IMR-90 (cell line): Measurements from ENCODE around the gene SCN10A. TPM values are rescaled to one million over a fixed set of nuclear protein-coding genes. Genes with fewer than 3 reads are reported as not detected.

ENCODE experiments used
- ATAC-seq: fragments of 200-7000 bp; cut with Tn5 transposase; 2 replicates; pipeline ENCODE4 v1.9.1; 2020; ENCODE audit warnings: low read depth, mild to moderate bottlenecking, moderate library complexity
- BruUV-seq: library from RNA; stranded (reverse); fragments of 400-500 nt; replicated peaks from 2 replicates; lab custom pipeline; 2021; lab: Mats Ljungman, UMichigan
- CTCF ChIA-PET: fragments of 300-600 bp; formaldehyde crosslinking; extraction: SDS; loops from one replicate; lab custom pipeline; 2021; ENCODE audit warnings: antibody characterized with exemption; lab: Yijun Ruan, JAX
- POLR2A ChIA-PET: fragments of 300-600 bp; sonication (Branson Sonifier 250); formaldehyde crosslinking; loops from one replicate; lab custom pipeline; 2022; ENCODE audit warnings: antibody characterized with exemption; ENCODE audit not compliant: unreplicated experiment; lab: Charles Lee
- DNase-seq: peaks from one replicate; pipeline ENCODE4 v3.0.0; 2013
- H2AFZ ChIP-seq: replicated peaks from 2 replicates; pipeline ENCODE3; 2013; ENCODE audit warnings: low read length, mild to moderate bottlenecking; ENCODE audit not compliant: poor library complexity
- H2AK5ac ChIP-seq: 2 replicates; pipeline ENCODE4 v1.6.1; 2013; ENCODE audit warnings: low read depth, low read length, inconsistent platforms
- H2AK9ac ChIP-seq: replicated peaks from 2 replicates; pipeline ENCODE3; 2013; ENCODE audit warnings: mild to moderate bottlenecking, low read depth, low read length, moderate library complexity; ENCODE audit not compliant: poor library complexity
- H2BK120ac ChIP-seq: 2 replicates; pipeline ENCODE4 v1.6.1; 2013; ENCODE audit warnings: low read depth, low read length, inconsistent platforms
- H2BK15ac ChIP-seq: 3 replicates; pipeline ENCODE4 v1.6.1; 2013; ENCODE audit warnings: low read depth, low read length, inconsistent platforms
- H2BK20ac ChIP-seq: 2 replicates; pipeline ENCODE4 v1.6.1; 2013; ENCODE audit warnings: low read depth, mild to moderate bottlenecking, inconsistent platforms, low read length, moderate library complexity
- H2BK5ac ChIP-seq: 2 replicates; pipeline ENCODE4 v1.6.1; 2013; ENCODE audit warnings: mild to moderate bottlenecking, low read depth, low read length, inconsistent platforms; ENCODE audit not compliant: poor library complexity, severe bottlenecking
- H3K14ac ChIP-seq: replicated peaks from 2 replicates; pipeline ENCODE4 v1.6.1; 2013; ENCODE audit warnings: low read depth, low read length, inconsistent platforms
- H3K18ac ChIP-seq: 2 replicates; pipeline ENCODE4 v1.6.1; 2013; ENCODE audit warnings: low read depth, low read length, control low read depth
- H3K23ac ChIP-seq: 2 replicates; pipeline ENCODE4 v1.6.1; 2013; ENCODE audit warnings: low read depth, low read length, inconsistent platforms
- H3K27ac ChIP-seq: 2 replicates; pipeline ENCODE4 v1.5.1; 2013; ENCODE audit warnings: mild to moderate bottlenecking, control low read depth, low read length; ENCODE audit not compliant: insufficient read depth
- H3K27me3 ChIP-seq: 2 replicates; pipeline ENCODE4 v1.6.1; 2013; ENCODE audit warnings: low read length; ENCODE audit not compliant: control insufficient read depth, insufficient read depth
- H3K36me3 ChIP-seq: 2 replicates; pipeline ENCODE4 v1.6.1; 2013; ENCODE audit warnings: low read length, mixed read lengths; ENCODE audit not compliant: control insufficient read depth, insufficient read depth
- H3K4ac ChIP-seq: 2 replicates; pipeline ENCODE4 v1.6.1; 2013; ENCODE audit warnings: low read depth, low read length, inconsistent platforms
- H3K4me1 ChIP-seq: 2 replicates; pipeline ENCODE4 v1.6.1; 2013; ENCODE audit warnings: low read length, mixed read lengths; ENCODE audit not compliant: control insufficient read depth, insufficient read depth
- H3K4me2 ChIP-seq: 2 replicates; pipeline ENCODE4 v1.6.1; 2013; ENCODE audit warnings: low read depth, mild to moderate bottlenecking, control low read depth, low read length, moderate library complexity
- H3K4me3 ChIP-seq: 2 replicates; pipeline ENCODE4 v1.5.1; 2013; ENCODE audit warnings: low read depth, mild to moderate bottlenecking, control low read depth, low read length, moderate library complexity; ENCODE audit not compliant: insufficient read depth
- H3K56ac ChIP-seq: 2 replicates; pipeline ENCODE4 v1.6.1; 2013; ENCODE audit warnings: low read length, inconsistent platforms; ENCODE audit not compliant: insufficient read depth; ENCODE audit errors: extremely low read depth
- H3K79me1 ChIP-seq, 2 experiments: 2 replicates each; pipeline ENCODE4 v1.6.1; 2013; ENCODE audit warnings: low read length in 2 of 2, inconsistent platforms in 1 of 2, low read depth in 1 of 2
- H3K9ac ChIP-seq: 2 replicates; pipeline ENCODE4 v1.6.1; 2013; ENCODE audit warnings: low read depth, low read length, control low read depth
- H3K9me1 ChIP-seq: 2 replicates; pipeline ENCODE4 v1.6.1; 2013; ENCODE audit warnings: low read length, inconsistent platforms; ENCODE audit not compliant: insufficient read depth
- H3K9me3 ChIP-seq: 2 replicates; pipeline ENCODE4 v1.6.1; 2013; ENCODE audit warnings: low read length; ENCODE audit not compliant: control insufficient read depth, insufficient read depth
- H4K20me1 ChIP-seq: 2 replicates; pipeline ENCODE4 v1.6.1; 2013; ENCODE audit warnings: low read length, inconsistent platforms; ENCODE audit not compliant: insufficient read depth
- H4K5ac ChIP-seq: 2 replicates; pipeline ENCODE4 v1.6.1; 2013; ENCODE audit warnings: mild to moderate bottlenecking, low read depth, low read length, control low read depth
- H4K8ac ChIP-seq, 2 experiments: 2 replicates each; pipeline ENCODE4 v1.6.1; 2013; ENCODE audit warnings: low read depth in 2 of 2, low read length in 2 of 2, control low read depth in 1 of 2, inconsistent platforms in 1 of 2
- H4K91ac ChIP-seq: 2 replicates; pipeline ENCODE4 v1.6.1; 2013; ENCODE audit warnings: low read depth, low read length, inconsistent platforms; ENCODE audit not compliant: insufficient read depth
- BHLHE40 ChIP-seq: fragments of 150-350 bp; IDR thresholded peaks from 2 replicates; pipeline ENCODE4 v1.6.1; 2016; ENCODE audit warnings: mild to moderate bottlenecking, low read depth, low read length
- CEBPB ChIP-seq: IDR thresholded peaks from 2 replicates; pipeline ENCODE4 v1.6.1; 2012; ENCODE audit warnings: low read depth, low read length, improper control_type of control experiment
- CHD1 ChIP-seq: IDR thresholded peaks from 2 replicates; pipeline ENCODE4 v1.6.1; 2012; ENCODE audit warnings: low read depth, low read length, improper control_type of control experiment
- CTCF ChIP-seq: conservative IDR thresholded peaks from 2 replicates; pipeline ENCODE4 v1.5.1; 2012; ENCODE audit warnings: mild to moderate bottlenecking, low read depth, low read length, improper control_type of control experiment
- FOS ChIP-seq: fragments of 150-350 bp; IDR thresholded peaks from 2 replicates; pipeline ENCODE4 v1.6.1; 2016; ENCODE audit warnings: low read depth, low read length
- MAFK ChIP-seq: IDR thresholded peaks from 2 replicates; pipeline ENCODE4 v1.6.1; 2012; ENCODE audit warnings: low read depth, low read length, improper control_type of control experiment
- MAZ ChIP-seq: IDR thresholded peaks from 2 replicates; pipeline ENCODE4 v1.6.1; 2012; ENCODE audit warnings: low read depth, mild to moderate bottlenecking, low read length, improper control_type of control experiment, moderate library complexity, borderline replicate concordance
- MXI1 ChIP-seq: IDR thresholded peaks from 2 replicates; pipeline ENCODE4 v1.6.1; 2012; ENCODE audit warnings: low read depth, mild to moderate bottlenecking, low read length, moderate library complexity, borderline replicate concordance
- NFE2L2 ChIP-seq: fragments of 150-350 bp; IDR thresholded peaks from 2 replicates; pipeline ENCODE4 v1.6.1; 2016; ENCODE audit warnings: low read depth, mild to moderate bottlenecking, low read length
- POLR2A ChIP-seq: IDR thresholded peaks from 2 replicates; pipeline ENCODE4 v1.6.1; 2012; ENCODE audit warnings: mild to moderate bottlenecking, low read depth, low read length
- RAD21 ChIP-seq: IDR thresholded peaks from 2 replicates; pipeline ENCODE4 v1.6.1; 2012; ENCODE audit warnings: low read length, improper control_type of control experiment
- RCOR1 ChIP-seq: IDR thresholded peaks from 2 replicates; pipeline ENCODE4 v1.6.1; 2012; ENCODE audit warnings: mild to moderate bottlenecking, low read length, improper control_type of control experiment; ENCODE audit not compliant: insufficient replicate concordance
- RFX5 ChIP-seq: IDR thresholded peaks from 2 replicates; pipeline ENCODE4 v1.8.0; 2012; ENCODE audit warnings: low read depth, mild to moderate bottlenecking, low read length, moderate library complexity
- SMC3 ChIP-seq: fragments of 150-350 bp; IDR thresholded peaks from 2 replicates; pipeline ENCODE4 v1.6.1; 2016; ENCODE audit warnings: low read depth, mild to moderate bottlenecking, antibody characterized with exemption, low read length, moderate library complexity
- USF2 ChIP-seq: fragments of 150-350 bp; IDR thresholded peaks from 2 replicates; pipeline ENCODE4 v1.6.1; 2017; ENCODE audit warnings: mild to moderate bottlenecking, antibody characterized with exemption, low read length, low read depth
- WGBS, 2 experiments: methylation state at CpG; one replicate each; pipeline versions ENCODE4 v1.1.5 to v1.1.7; 2013; ENCODE audit warnings: missing lambda C conversion rate in 2 of 2; ENCODE audit not compliant: insufficient read length in 1 of 2; ENCODE audit errors: extremely low coverage in 2 of 2; 5-methylcytosine and 5-hydroxymethylcytosine counted together
- dilution Hi-C: fragments of 300-500 bp; cut with HindIII; formaldehyde crosslinking; loops from one replicate; pipeline ENCODE4 v1.14.3; 2018; ENCODE audit warnings: low sequenced_read_pairs; ENCODE audit not compliant: unreplicated experiment
- in situ Hi-C: fragments of 300-500 bp; cut with MboI; formaldehyde crosslinking; loops from 3 replicates; pipeline ENCODE4 v1.14.3; 2019; ENCODE audit warnings: low sequenced_read_pairs, inconsistent platforms, mixed read lengths
- intact Hi-C: fragments of 100-400 bp; cut with micrococcal nuclease; formaldehyde crosslinking; loops from 2 replicates; pipeline ENCODE4 v1.10.0; 2022
- polyA plus RNA-seq, 3 experiments: library from polyadenylated mRNA; depleted of rRNA; stranded (reverse); fragments of >200 nt; gene quantifications; 2 replicates each; pipeline ENCODE4 v1.2.3, GENCODE V29; 2012; ENCODE audit warnings: low replicate concordance in 1 of 3
- total RNA-seq: library from RNA; depleted of rRNA; stranded (reverse); fragments of >200 nt; gene quantifications from 2 replicates; pipeline ENCODE4 v1.2.3, GENCODE V29; 2012

The SCN10A gene
- total and polyA plus RNA-seq, 2 of the 4 experiments (the other 2 are of a cell fraction), result not detected

- H3K36me3 ChIP-seq, result no peaks in the 10 kb centered on the region
- H4K8ac ChIP-seq, result peak overlapping the region; percentile 75 to 93; a peak in 3 of 4 replicates
- peak overlapping the region; percentile 5 for H2AFZ ChIP-seq
- peaks cover 22% of the 10 kb centered on the region for H3K4me1 ChIP-seq
- H2AK9ac ChIP-seq, result peak overlapping the region; percentile 92
- H3K14ac ChIP-seq, result peak overlapping the region; percentile 87
- no peak overlapping the region for H3K9ac ChIP-seq
- no peak overlapping the region for H3K4me3 ChIP-seq
- ATAC-seq (peak; percentile 82), DNase-seq (peak; percentile 85)
- peak overlapping the region; percentile 99 for H2BK5ac ChIP-seq
- CTCF ChIA-PET, result interaction anchor here (0.6 kb wide), 1 partner anchor 154 kb away, joined by 7 read pairs; no protein-coding TSS in a partner anchor
- intact Hi-C loops (no loop called here), in situ Hi-C loops (no loop called here), dilution Hi-C loops (no loop called here)
- H3K4me2 ChIP-seq, result peak overlapping the region; percentile 56; the same call in 1 of the 2 replicates
- H3K9me3 ChIP-seq, result no peaks in the 10 kb centered on the region
- peak overlapping the region; percentile 97 for H3K18ac ChIP-seq
- H4K5ac ChIP-seq, result peak overlapping the region; percentile 96
- no peaks in the 10 kb centered on the region for H3K27me3 ChIP-seq
- H4K20me1 ChIP-seq, result no peaks in the 10 kb centered on the region
- H3K23ac ChIP-seq, result peak overlapping the region; percentile 72; the same call in 1 of the 2 replicates
- peak overlapping the region; percentile 99 for H2BK20ac ChIP-seq
- peak overlapping the region; percentile 88 for H3K27ac ChIP-seq
- H2BK120ac ChIP-seq, result peak overlapping the region; percentile 99
- POLR2A ChIA-PET, result no interaction called here
- peaks cover 33% of the 10 kb centered on the region for H3K9me1 ChIP-seq
- H3K4ac ChIP-seq, result peak overlapping the region; percentile 97
- peak overlapping the region; percentile 95 for H4K91ac ChIP-seq
- 0 out of 2 replicates have a peak overlapping the region, but pooled peaks have one; percentile 78 for H3K56ac ChIP-seq
- WGBS, 2 experiments, result 71% methylated on average over 1 of the region's 12 CpGs; no CpG with 5 or more reads in 1 of the 2 experiments
- H2BK15ac ChIP-seq, result peak overlapping the region; percentile 91; the same call in 2 of the 3 replicates
- H2AK5ac ChIP-seq, result peak overlapping the region; percentile 100
- H3K79me1 ChIP-seq, result no peaks in the 10 kb centered on the region
- no TSS peak for BruUV-seq
- TF ChIP-seq MAZ (no peak), USF2 (no peak), FOS (peak; percentile 63), CTCF (no peak), CEBPB (peak; percentile 55; the same call in 1 of the 2 replicates), CHD1 (no peak), MXI1 (no peak), RFX5 (no peak), BHLHE40 (no peak), MAFK (no peak), RCOR1 (peak; percentile 53), RAD21 (no peak), POLR2A (no peak), NFE2L2 (no peak), SMC3 (no peak)
Measured at GRCh38 chr3:38722781-38723568, 93.0 kb downstream of the SCN10A start.
